Endodermal cell (in vitro differentiated cells): Measurements from ENCODE around the gene SLFN5. TPM values are rescaled to one million over a fixed set of nuclear protein-coding genes. Genes with fewer than 3 reads are reported as not detected.
"Not testable (repeated sequence)": the region's sequence is repeated elsewhere in the genome, so short reads cannot be mapped to it uniquely, and the experiment has no call there.

ENCODE experiments used
- DNase-seq: peaks from one replicate; pipeline ENCODE4 v3.0.0-alpha.2; 2017
- H3K27ac ChIP-seq: 2 replicates; pipeline ENCODE4 v1.5.1; 2013; ENCODE audit warnings: mild to moderate bottlenecking, low read depth, low read length, moderate library complexity
- H3K27me3 ChIP-seq: 2 replicates; pipeline ENCODE4 v1.6.1; 2013; ENCODE audit warnings: mild to moderate bottlenecking, low read length, moderate library complexity; ENCODE audit not compliant: insufficient read depth, control insufficient read depth, poor library complexity, severe bottlenecking
- H3K36me3 ChIP-seq: 2 replicates; pipeline ENCODE4 v1.7.0; 2013; ENCODE audit warnings: mild to moderate bottlenecking, low read length, moderate library complexity; ENCODE audit not compliant: control insufficient read depth, insufficient read depth
- H3K4me1 ChIP-seq: one replicate; pipeline ENCODE4 v1.7.0; 2013; ENCODE audit warnings: low read length; ENCODE audit not compliant: control insufficient read depth, insufficient read depth
- H3K4me3 ChIP-seq: 2 replicates; pipeline ENCODE4 v1.5.1; 2013; ENCODE audit warnings: mild to moderate bottlenecking, low read length, moderate library complexity
- H3K9ac ChIP-seq: 2 replicates; pipeline ENCODE4 v1.6.1; 2013; ENCODE audit warnings: mild to moderate bottlenecking, low read length, moderate library complexity; ENCODE audit not compliant: poor library complexity, severe bottlenecking; ENCODE audit errors: extremely low read depth
- H3K9me3 ChIP-seq: 2 replicates; pipeline ENCODE4 v1.6.1; 2013; ENCODE audit warnings: mild to moderate bottlenecking, low read length, moderate library complexity; ENCODE audit not compliant: control insufficient read depth
- H3K27ac Mint-ChIP-seq: 2 replicates; pipeline ENCODE4 v1.8.0; 2020; ENCODE audit warnings: mixed read lengths
- H3K27me3 Mint-ChIP-seq: 2 replicates; pipeline ENCODE4 v1.8.0; 2021; ENCODE audit warnings: mild to moderate bottlenecking, mixed read lengths; ENCODE audit not compliant: insufficient read depth
- H3K36me3 Mint-ChIP-seq: 2 replicates; pipeline ENCODE4 v1.8.0; 2020; ENCODE audit warnings: low read depth, mixed read lengths
- H3K4me1 Mint-ChIP-seq: 2 replicates; pipeline ENCODE4 v1.8.0; 2020; ENCODE audit warnings: mixed read lengths
- H3K4me3 Mint-ChIP-seq: 2 replicates; pipeline ENCODE4 v1.8.0; 2020; ENCODE audit warnings: mild to moderate bottlenecking, moderate library complexity, mixed read lengths
- H3K9me3 Mint-ChIP-seq: 2 replicates; pipeline ENCODE4 v1.8.0; 2020; ENCODE audit warnings: mild to moderate bottlenecking, mixed read lengths
- WGBS, 2 experiments: methylation state at CpG; one replicate each; pipeline versions ENCODE4 v1.1.5 to v1.1.7; 2013; ENCODE audit warnings: missing lambda C conversion rate in 2 of 2, mixed read lengths in 1 of 2; ENCODE audit not compliant: insufficient coverage in 1 of 2, insufficient read length in 1 of 2; 5-methylcytosine and 5-hydroxymethylcytosine counted together
- total RNA-seq, 2 donors: library from RNA; stranded (reverse); fragmentation: NEBNext Ultra II Directional in 1 of 2; extraction: Animal tissue kit (Norgen Biotek cat#: 25700) in 1 of 2; gene quantifications; 2 replicates in 1 of 2; 3 replicates in 1 of 2; pipeline ENCODE4 v1.2.1, GENCODE V29; 2021
- TF ChIP-seq, protein P1 (sequence below): fragments of 200-600 bp; sonication (generic); conservative IDR thresholded peaks from 2 replicates; pipeline ENCODE4 v1.5.0; 2021; ENCODE audit warnings: antibody characterized with exemption, mild to moderate bottlenecking

Gene SLFN5
- total RNA-seq, 2 donors from 2014 or later = 12.4 TPM

- Histone ChIP-seq H3K4me1 (peaks cover 4% of the 10 kb centered on the region), H3K27ac (no peak overlapping the region), H3K9me3 (no peaks in the 10 kb centered on the region), H3K36me3 (peaks cover 4% of the 10 kb centered on the region), H3K9ac (no peak overlapping the region), H3K4me3 (no peak overlapping the region), H3K27me3 (no peaks in the 10 kb centered on the region)
- WGBS, 2 experiments = 93 to 100% methylated on average over 6 of the region's 6 CpGs
- Mint-ChIP-seq H3K9me3 (no peaks in the 10 kb centered on the region), H3K27me3 (no peaks in the 10 kb centered on the region), H3K36me3 (peaks cover 16% of the 10 kb centered on the region), H3K27ac (no peak overlapping the region), H3K4me3 (no peak overlapping the region), H3K4me1 (no peaks in the 10 kb centered on the region)
- no peak for DNase-seq
- TF ChIP-seq, protein P1, sequence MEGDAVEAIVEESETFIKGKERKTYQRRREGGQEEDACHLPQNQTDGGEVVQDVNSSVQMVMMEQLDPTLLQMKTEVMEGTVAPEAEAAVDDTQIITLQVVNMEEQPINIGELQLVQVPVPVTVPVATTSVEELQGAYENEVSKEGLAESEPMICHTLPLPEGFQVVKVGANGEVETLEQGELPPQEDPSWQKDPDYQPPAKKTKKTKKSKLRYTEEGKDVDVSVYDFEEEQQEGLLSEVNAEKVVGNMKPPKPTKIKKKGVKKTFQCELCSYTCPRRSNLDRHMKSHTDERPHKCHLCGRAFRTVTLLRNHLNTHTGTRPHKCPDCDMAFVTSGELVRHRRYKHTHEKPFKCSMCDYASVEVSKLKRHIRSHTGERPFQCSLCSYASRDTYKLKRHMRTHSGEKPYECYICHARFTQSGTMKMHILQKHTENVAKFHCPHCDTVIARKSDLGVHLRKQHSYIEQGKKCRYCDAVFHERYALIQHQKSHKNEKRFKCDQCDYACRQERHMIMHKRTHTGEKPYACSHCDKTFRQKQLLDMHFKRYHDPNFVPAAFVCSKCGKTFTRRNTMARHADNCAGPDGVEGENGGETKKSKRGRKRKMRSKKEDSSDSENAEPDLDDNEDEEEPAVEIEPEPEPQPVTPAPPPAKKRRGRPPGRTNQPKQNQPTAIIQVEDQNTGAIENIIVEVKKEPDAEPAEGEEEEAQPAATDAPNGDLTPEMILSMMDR = no peak
These were observed 16.1 kb downstream of the SLFN5 start for GRCh38 chr17:35259001-35259400.

DNA sequence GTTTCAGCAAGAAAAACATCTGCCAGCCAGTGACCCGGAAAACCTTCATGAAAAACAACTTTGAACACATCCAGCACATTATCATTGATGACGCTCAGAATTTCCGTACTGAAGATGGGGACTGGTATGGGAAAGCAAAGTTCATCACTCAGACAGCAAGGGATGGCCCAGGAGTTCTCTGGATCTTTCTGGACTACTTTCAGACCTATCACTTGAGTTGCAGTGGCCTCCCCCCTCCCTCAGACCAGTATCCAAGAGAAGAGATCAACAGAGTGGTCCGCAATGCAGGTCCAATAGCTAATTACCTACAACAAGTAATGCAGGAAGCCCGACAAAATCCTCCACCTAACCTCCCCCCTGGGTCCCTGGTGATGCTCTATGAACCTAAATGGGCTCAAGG, 22.2 kb downstream of the SLFN5 start:
- H3K27ac Mint-ChIP-seq = no peak overlapping the region
- TF ChIP-seq, protein P1 = no peak
- peak; percentile 16 for DNase-seq
- Histone ChIP-seq H3K36me3 (peaks cover 21% of the 10 kb centered on the region), H3K9me3 (no peaks in the 10 kb centered on the region), H3K4me3 (no peak overlapping the region), H3K27me3 (no peaks in the 10 kb centered on the region), H3K9ac (no peak overlapping the region), H3K4me1 (no peaks in the 10 kb centered on the region), H3K27ac (no peak overlapping the region)
- H3K4me3 Mint-ChIP-seq = no peak overlapping the region
- peaks cover 35% of the 10 kb centered on the region for H3K36me3 Mint-ChIP-seq
- no peaks in the 10 kb centered on the region for H3K27me3 Mint-ChIP-seq
- no peaks in the 10 kb centered on the region for H3K4me1 Mint-ChIP-seq
- no peaks in the 10 kb centered on the region for H3K9me3 Mint-ChIP-seq
- WGBS, 2 experiments = 96% methylated on average over 3 to 5 of the region's 5 CpGs

DNA sequence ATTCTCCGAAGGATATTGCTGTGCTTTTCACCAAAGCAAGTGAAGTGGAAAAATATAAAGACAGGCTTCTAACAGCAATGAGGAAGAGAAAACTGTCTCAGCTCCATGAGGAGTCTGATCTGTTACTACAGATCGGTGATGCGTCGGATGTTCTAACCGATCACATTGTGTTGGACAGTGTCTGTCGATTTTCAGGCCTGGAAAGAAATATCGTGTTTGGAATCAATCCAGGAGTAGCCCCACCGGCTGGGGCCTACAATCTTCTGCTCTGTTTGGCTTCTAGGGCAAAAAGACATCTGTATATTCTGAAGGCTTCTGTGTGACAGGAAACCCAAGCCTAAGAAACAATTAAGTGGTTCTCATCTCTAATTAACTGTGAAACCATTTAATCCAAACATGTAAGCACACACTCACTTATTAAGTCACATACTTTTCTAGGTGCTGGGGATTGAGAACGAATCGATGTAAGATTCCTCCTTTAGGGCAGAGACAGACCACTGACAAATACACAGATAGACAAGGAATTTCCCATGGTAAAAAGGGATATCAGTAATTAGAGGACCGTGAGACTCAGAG, 22.8 kb downstream of the SLFN5 start:
- Mint-ChIP-seq H3K4me3 (no peak overlapping the region), H3K9me3 (no peaks in the 10 kb centered on the region), H3K4me1 (no peaks in the 10 kb centered on the region), H3K36me3 (peaks cover 35% of the 10 kb centered on the region), H3K27me3 (no peaks in the 10 kb centered on the region), H3K27ac (no peak overlapping the region)
- 89 to 94% methylated on average over 6 to 11 of the region's 11 CpGs for WGBS, 2 experiments
- Histone ChIP-seq H3K27me3 (no peaks in the 10 kb centered on the region), H3K4me3 (no peak overlapping the region), H3K4me1 (no peaks in the 10 kb centered on the region), H3K27ac (no peak overlapping the region), H3K9ac (no peak overlapping the region), H3K9me3 (no peaks in the 10 kb centered on the region), H3K36me3 (peaks cover 21% of the 10 kb centered on the region)
- peak; percentile 25 for DNase-seq
- TF ChIP-seq, protein P1 = no peak

DNA sequence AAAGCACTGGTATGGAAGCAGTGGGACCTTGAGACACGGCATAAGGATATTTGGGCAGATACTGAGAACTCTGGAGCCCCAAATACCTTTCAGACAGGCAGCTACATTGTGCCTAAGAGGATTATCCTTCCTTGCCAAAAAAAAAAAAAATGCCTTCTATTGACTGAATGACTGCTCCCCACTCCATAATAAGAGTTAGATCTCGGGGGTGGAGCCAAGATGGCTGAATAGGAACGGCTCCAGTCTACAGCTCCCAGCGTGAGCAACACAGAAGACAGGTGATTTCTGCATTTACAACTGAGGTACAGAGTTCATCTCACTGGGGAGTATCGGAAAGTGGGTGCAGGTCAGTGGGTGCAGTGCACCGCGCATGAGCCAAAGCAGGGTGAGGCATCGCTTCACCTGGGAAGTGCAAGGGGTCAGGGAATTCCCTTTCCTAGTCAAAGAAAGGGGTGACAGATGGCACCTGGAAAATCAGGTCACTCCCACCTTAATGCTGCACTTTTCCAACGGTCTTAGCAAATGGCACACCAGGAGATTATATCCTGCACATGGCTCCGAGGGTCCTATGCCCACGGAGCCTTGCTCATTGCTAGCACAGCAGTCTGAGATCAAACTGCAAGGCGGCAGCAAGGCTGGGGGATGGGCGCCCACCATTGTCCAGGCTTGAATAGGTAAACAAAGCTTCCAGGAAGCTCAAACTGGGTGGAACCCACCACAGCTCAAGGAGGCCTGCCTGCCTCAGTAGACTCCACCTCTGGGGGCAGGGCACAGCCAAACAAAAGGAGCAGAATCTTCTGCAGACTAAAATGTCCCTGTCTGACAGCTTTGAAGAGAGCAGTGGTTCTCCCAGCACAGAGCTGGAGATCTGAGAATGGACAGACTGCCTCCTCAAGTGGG, 31.5 kb downstream of the SLFN5 start:
- DNase-seq, H3K4me3 Mint-ChIP-seq, H3K9me3 ChIP-seq, H3K9ac ChIP-seq, H3K27ac ChIP-seq, H3K4me1 Mint-ChIP-seq, H3K27me3 ChIP-seq, H3K4me3 ChIP-seq, H3K36me3 Mint-ChIP-seq, H3K27ac Mint-ChIP-seq, H3K36me3 ChIP-seq, H3K4me1 ChIP-seq, H3K27me3 Mint-ChIP-seq: not testable (repeated sequence)
- H3K9me3 Mint-ChIP-seq = peaks cover 33% of the 10 kb centered on the region
- 75 to 85% methylated on average over 4 to 13 of the region's 13 CpGs for WGBS, 2 experiments

GRCh38 chr17:35278454-35278853, 35.6 kb downstream of the SLFN5 start:
- not testable (repeated sequence) for H3K36me3 ChIP-seq, H3K4me1 ChIP-seq, H3K27ac Mint-ChIP-seq, DNase-seq, H3K4me3 ChIP-seq, H3K27ac ChIP-seq, H3K4me3 Mint-ChIP-seq, H3K9me3 ChIP-seq, H3K27me3 ChIP-seq, H3K4me1 Mint-ChIP-seq, H3K36me3 Mint-ChIP-seq, H3K9ac ChIP-seq
- Mint-ChIP-seq H3K9me3 (peaks cover 33% of the 10 kb centered on the region), H3K27me3 (peaks cover 17% of the 10 kb centered on the region)
- 91 to 97% methylated on average over 5 to 6 of the region's 6 CpGs for WGBS, 2 experiments
